Vagina (tissue), 2 donors: ENCODE results near the gene RIF1. TPM values are rescaled to one million over a fixed set of nuclear protein-coding genes. Genes with fewer than 3 reads are reported as not detected.

Experiments
- DNase-seq, 2 donors: peaks; one replicate each; pipeline ENCODE4 v3.0.0-alpha.2; 2017; ENCODE audit errors: extremely low spot score in 2 of 2
- H3K27ac ChIP-seq: fragments of 200-600 bp; sonication (generic); one replicate; pipeline ENCODE4 v1.5.1; 2019
- H3K27me3 ChIP-seq: fragments of 200-600 bp; sonication (generic); one replicate; pipeline ENCODE4 v1.5.1; 2019
- H3K36me3 ChIP-seq, 2 donors: fragments of 200-600 bp; sonication (generic); one replicate each; pipeline ENCODE4 v1.5.1; 2017 to 2019
- H3K4me1 ChIP-seq: fragments of 200-600 bp; sonication (generic); one replicate; pipeline ENCODE4 v1.5.1; 2019
- H3K4me3 ChIP-seq, 2 donors: fragments of 200-600 bp; sonication (generic); 1 replicate in 1 of 2; 2 replicates in 1 of 2; pipeline ENCODE4 v1.5.1; 2016 to 2019
- H3K9me3 ChIP-seq: fragments of 200-600 bp; sonication (generic); one replicate; pipeline ENCODE4 v1.5.1; 2019
- CTCF ChIP-seq, 3 experiments: fragments of 450-650 bp in 2 of 3; fragments of 200-600 bp in 1 of 3; sonication (generic) in 1 of 3; IDR thresholded peaks; one replicate each; pipeline ENCODE4 v1.5.1; 2017 to 2019; ENCODE audit warnings: antibody characterized with exemption in 3 of 3, mild to moderate bottlenecking in 2 of 3, moderate library complexity in 2 of 3
- POLR2A ChIP-seq, 2 donors: fragments of 450-650 bp; IDR thresholded peaks; one replicate each; pipeline ENCODE4 v1.6.1; 2017; ENCODE audit warnings: antibody characterized with exemption in 2 of 2, mild to moderate bottlenecking in 2 of 2, moderate library complexity in 2 of 2
- POLR2AphosphoS5 ChIP-seq, 2 donors: sonication (generic); formaldehyde crosslinking; IDR thresholded peaks; one replicate each; pipeline ENCODE4 v1.9.0; 2017; ENCODE audit warnings: antibody characterized with exemption in 2 of 2, mild to moderate bottlenecking in 2 of 2, low read depth in 1 of 2; ENCODE audit not compliant: insufficient read depth in 1 of 2
- intact Hi-C: fragments of 100-400 bp; cut with DNase I; formaldehyde crosslinking; loops from one replicate; pipeline ENCODE4 v1.15.1; 2023
- total RNA-seq: library from RNA; depleted of rRNA; stranded (reverse); fragments of >200 nt; gene quantifications from one replicate; pipeline ENCODE4 v1.2.3, GENCODE V29; 2016

The RIF1 gene
- total RNA-seq, 1 donor from 2014 or later = 31.7 TPM

- no peak for DNase-seq
- TF ChIP-seq CTCF (IDR thresholded peaks at IDR 0.05) (no peak), POLR2AphosphoS5 (IDR thresholded peaks at IDR 0.05; ENCODE audit: insufficient read depth in 1 of 2, low read depth in 1 of 2) (no peak), POLR2A (IDR thresholded peaks at IDR 0.05) (no peak)
- Histone ChIP-seq H3K27me3 (no peaks in the 10 kb centered on the region), H3K36me3 (peaks cover 3 to 53% of the 10 kb centered on the region in 2 donors), H3K4me1 (no peaks in the 10 kb centered on the region), H3K9me3 (no peaks in the 10 kb centered on the region), H3K4me3 (no peak overlapping the region), H3K27ac (no peak overlapping the region)
- intact Hi-C loops = no loop called here
Measured at GRCh38 chr2:151438506-151438905, 28.8 kb downstream of the RIF1 start.

GRCh38 chr2:151439127-151439526, 29.4 kb downstream of the RIF1 start:
- no peaks in the 10 kb centered on the region for H3K9me3 ChIP-seq
- TF ChIP-seq POLR2AphosphoS5 (IDR thresholded peaks at IDR 0.05; ENCODE audit: insufficient read depth in 1 of 2, low read depth in 1 of 2) (no peak), POLR2A (IDR thresholded peaks at IDR 0.05) (no peak), CTCF (IDR thresholded peaks at IDR 0.05) (no peak)
- intact Hi-C loops = no loop called here
- H3K4me1 ChIP-seq = no peaks in the 10 kb centered on the region
- H3K27me3 ChIP-seq = no peaks in the 10 kb centered on the region
- no peak overlapping the region for H3K4me3 ChIP-seq
- no peak for DNase-seq
- H3K27ac ChIP-seq = no peak overlapping the region
- H3K36me3 ChIP-seq = peaks cover 3 to 52% of the 10 kb centered on the region in 2 donors

DNA sequence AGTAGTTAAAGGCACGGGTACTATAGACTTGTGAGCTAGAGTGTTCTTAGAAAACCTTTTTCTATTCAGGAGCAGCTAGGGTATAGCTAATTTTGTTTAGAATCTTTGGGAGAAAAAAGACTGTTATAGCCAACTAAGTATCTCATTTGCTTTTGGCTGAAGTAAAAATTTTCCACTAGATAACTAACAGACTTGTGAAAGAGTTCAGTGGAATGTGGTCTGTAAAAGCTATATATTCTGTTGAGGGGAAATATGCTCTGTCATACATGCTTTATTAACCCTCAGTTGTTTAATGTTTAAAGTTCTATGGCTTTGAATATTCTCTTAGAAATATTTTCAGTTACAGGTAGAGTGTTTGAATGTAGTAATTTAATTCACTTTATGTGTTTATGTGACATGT, 49.7 kb downstream of the RIF1 start:
- intact Hi-C loops = no loop called here
- TF ChIP-seq POLR2AphosphoS5 (IDR thresholded peaks at IDR 0.05; ENCODE audit: insufficient read depth in 1 of 2, low read depth in 1 of 2) (no peak), POLR2A (IDR thresholded peaks at IDR 0.05) (no peak), CTCF (IDR thresholded peaks at IDR 0.05) (no peak)
- Histone ChIP-seq H3K9me3 (no peaks in the 10 kb centered on the region), H3K27me3 (no peaks in the 10 kb centered on the region), H3K36me3 (peaks cover 0 to 83% of the 10 kb centered on the region in 2 donors), H3K4me3 (no peak overlapping the region), H3K4me1 (no peaks in the 10 kb centered on the region), H3K27ac (no peak overlapping the region)
- no peak for DNase-seq

GRCh38 chr2:151465771-151466170, 56.1 kb downstream of the RIF1 start:
- no peak overlapping the region for H3K27ac ChIP-seq
- intact Hi-C loops = no loop called here
- TF ChIP-seq POLR2A (IDR thresholded peaks at IDR 0.05) (no peak), POLR2AphosphoS5 (IDR thresholded peaks at IDR 0.05; ENCODE audit: insufficient read depth in 1 of 2, low read depth in 1 of 2) (no peak), CTCF (IDR thresholded peaks at IDR 0.05) (no peak)
- H3K27me3 ChIP-seq = no peaks in the 10 kb centered on the region
- no peak for DNase-seq
- H3K9me3 ChIP-seq = no peaks in the 10 kb centered on the region
- H3K36me3 ChIP-seq = peaks cover 0 to 74% of the 10 kb centered on the region in 2 donors
- H3K4me1 ChIP-seq = no peaks in the 10 kb centered on the region
- H3K4me3 ChIP-seq = no peak overlapping the region

DNA sequence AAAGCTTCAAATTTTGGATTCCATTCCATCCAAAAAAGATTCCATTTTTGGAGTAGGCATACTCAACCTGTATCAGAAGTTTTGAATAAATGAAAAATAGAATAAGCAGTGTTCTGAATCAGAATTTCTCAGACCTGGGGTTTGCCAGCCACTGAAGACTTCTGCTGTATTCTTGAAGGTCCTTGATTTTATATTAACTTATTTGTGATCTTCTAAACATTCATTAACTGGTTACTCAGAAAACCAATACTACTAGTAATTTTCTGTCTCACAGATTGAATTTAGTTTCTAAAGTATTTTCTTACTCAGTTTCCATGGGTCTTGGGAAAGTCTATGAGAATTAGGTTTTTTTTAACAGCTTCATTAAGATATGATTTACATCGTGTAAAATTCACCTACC, 60.9 kb downstream of the RIF1 start:
- no peaks in the 10 kb centered on the region for H3K9me3 ChIP-seq
- intact Hi-C loops = no loop called here
- no peak overlapping the region for H3K27ac ChIP-seq
- no peak overlapping the region for H3K4me3 ChIP-seq
- TF ChIP-seq POLR2A (IDR thresholded peaks at IDR 0.05) (no peak), POLR2AphosphoS5 (IDR thresholded peaks at IDR 0.05; ENCODE audit: insufficient read depth in 1 of 2, low read depth in 1 of 2) (no peak), CTCF (IDR thresholded peaks at IDR 0.05) (no peak)
- no peaks in the 10 kb centered on the region for H3K27me3 ChIP-seq
- peaks cover 0 to 69% of the 10 kb centered on the region in 2 donors for H3K36me3 ChIP-seq
- DNase-seq = no peak
- no peaks in the 10 kb centered on the region for H3K4me1 ChIP-seq
